NT2/D1 (cell line): Measurements from ENCODE around the gene FOXP1.

Experiments
- SUZ12 ChIP-seq: IDR thresholded peaks from 2 replicates; pipeline ENCODE4 v1.6.1; 2011; ENCODE audit not compliant: insufficient read length, insufficient read depth; ENCODE audit errors: extremely low read depth
- YY1 ChIP-seq: IDR thresholded peaks from 2 replicates; pipeline ENCODE4 v1.6.1; 2011; ENCODE audit not compliant: insufficient read length, insufficient read depth
- ZNF274 ChIP-seq: IDR thresholded peaks from 2 replicates; pipeline ENCODE4 v1.6.1; 2011; ENCODE audit warnings: mild to moderate bottlenecking, low read depth, low read length

- TF ChIP-seq ZNF274 (no peak), YY1 (no peak), SUZ12 (no peak)
Measured at GRCh38 chr3:71045917-71046282, 537.6 kb downstream of the FOXP1 start.
